ENCODE results near the gene CFAP53. TPM values are rescaled to one million over a fixed set of nuclear protein-coding genes. Genes with fewer than 3 reads are reported as not detected.

The CFAP53 gene
- total and polyA plus RNA-seq, 2 of the 13 experiments (the other 11 are each of a cell fraction or from before 2014, with no cell fraction given) = 0.05 to 0.07 TPM

- TF ChIP-seq HINFP (CRISPR knock-in tag; IDR thresholded peaks at IDR 0.05; ENCODE audit: low read depth) (0 out of 2 replicates have a peak, but pooled peaks have one; percentile 36), ZFP82 (CRISPR knock-in tag; IDR thresholded peaks at IDR 0.05; ENCODE audit: borderline replicate concordance) (peak; percentile 84), ZSCAN5A (CRISPR knock-in tag; IDR thresholded peaks at IDR 0.05; ENCODE audit: borderline replicate concordance) (no peak), YY1 (IDR thresholded peaks at IDR 0.05; ENCODE audit: insufficient read depth, insufficient replicate concordance, low read depth, low read length) (peak; percentile 100), MYC (CRISPR knock-in tag; IDR thresholded peaks at IDR 0.05; ENCODE audit: borderline replicate concordance) (peak; percentile 70), ZNF143 (CRISPR knock-in tag; IDR thresholded peaks at IDR 0.05) (peak; percentile 84), ZNF674 (CRISPR knock-in tag; IDR thresholded peaks at IDR 0.05; ENCODE audit: low read depth) (no peak), POGK (CRISPR knock-in tag; conservative IDR thresholded peaks at IDR 0.05) (peak; percentile 97), AHR (CRISPR knock-in tag; IDR thresholded peaks at IDR 0.05) (0 out of 2 replicates have a peak, but pooled peaks have one; percentile 76), ZNF235 (CRISPR knock-in tag; IDR thresholded peaks at IDR 0.05; ENCODE audit: borderline replicate concordance) (0 out of 2 replicates have a peak, but pooled peaks have one; percentile 85), ZNF121 (CRISPR knock-in tag; IDR thresholded peaks at IDR 0.05) (no peak), TARDBP (CRISPR knock-in tag; IDR thresholded peaks at IDR 0.05) (peak; percentile 58), HNF1B (CRISPR knock-in tag; IDR thresholded peaks at IDR 0.05) (peak; percentile 76; the same call in 1 of the 2 replicates), DNMT1 (CRISPR knock-in tag; IDR thresholded peaks at IDR 0.05) (no peak), SNAPC5 (CRISPR knock-in tag; IDR thresholded peaks at IDR 0.05; ENCODE audit: borderline replicate concordance) (no peak), PHF21A (CRISPR knock-in tag; IDR thresholded peaks at IDR 0.05) (0 out of 2 replicates have a peak, but pooled peaks have one; percentile 48), SALL1 (CRISPR knock-in tag; IDR thresholded peaks at IDR 0.05) (peak; percentile 83), PITX1 (CRISPR knock-in tag; IDR thresholded peaks at IDR 0.05) (peak; percentile 26; the same call in 1 of the 2 replicates)
- TF ChIP-seq, protein P1, sequence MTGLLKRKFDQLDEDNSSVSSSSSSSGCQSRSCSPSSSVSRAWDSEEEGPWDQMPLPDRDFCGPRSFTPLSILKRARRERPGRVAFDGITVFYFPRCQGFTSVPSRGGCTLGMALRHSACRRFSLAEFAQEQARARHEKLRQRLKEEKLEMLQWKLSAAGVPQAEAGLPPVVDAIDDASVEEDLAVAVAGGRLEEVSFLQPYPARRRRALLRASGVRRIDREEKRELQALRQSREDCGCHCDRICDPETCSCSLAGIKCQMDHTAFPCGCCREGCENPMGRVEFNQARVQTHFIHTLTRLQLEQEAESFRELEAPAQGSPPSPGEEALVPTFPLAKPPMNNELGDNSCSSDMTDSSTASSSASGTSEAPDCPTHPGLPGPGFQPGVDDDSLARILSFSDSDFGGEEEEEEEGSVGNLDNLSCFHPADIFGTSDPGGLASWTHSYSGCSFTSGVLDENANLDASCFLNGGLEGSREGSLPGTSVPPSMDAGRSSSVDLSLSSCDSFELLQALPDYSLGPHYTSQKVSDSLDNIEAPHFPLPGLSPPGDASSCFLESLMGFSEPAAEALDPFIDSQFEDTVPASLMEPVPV (CRISPR knock-in tag; IDR thresholded peaks at IDR 0.05) = no peak
These were observed 21.4 kb upstream of the CFAP53 start, which contains the start of gene CXXC1 (continued) for GRCh38 chr18:50287441-50288347.
